HG03520 (cell line): ENCODE measurements around the gene HECW1.

ENCODE experiments used
- ATAC-seq: cut with Tn5 transposase; IDR thresholded peaks from one replicate; pipeline ENCODE4 v1.9.1; 2021; ENCODE audit warnings: mild to moderate bottlenecking, moderate library complexity; ENCODE audit not compliant: unreplicated experiment

HECW1 gene

DNA sequence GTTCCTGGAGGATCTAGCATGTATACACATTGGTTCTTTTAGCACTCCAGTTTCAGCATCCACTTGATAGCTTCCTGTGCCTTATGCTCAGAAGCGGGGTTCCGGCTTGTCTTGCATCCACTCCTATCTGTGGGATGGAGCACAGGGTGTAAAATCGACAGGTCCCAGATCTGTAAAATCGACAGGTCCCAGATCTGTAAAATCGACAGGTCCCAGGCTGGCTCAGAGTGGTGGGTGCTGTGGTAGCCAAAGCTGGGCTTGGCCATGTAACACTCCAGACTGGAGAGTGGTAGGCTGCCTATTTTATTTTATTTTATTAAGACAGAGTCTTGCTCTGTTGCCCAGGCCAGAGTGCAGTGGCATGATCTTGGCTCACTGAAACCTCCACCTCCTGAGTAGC lies 30.3 kb downstream of the HECW1 start:
- ATAC-seq, result no peak

DNA sequence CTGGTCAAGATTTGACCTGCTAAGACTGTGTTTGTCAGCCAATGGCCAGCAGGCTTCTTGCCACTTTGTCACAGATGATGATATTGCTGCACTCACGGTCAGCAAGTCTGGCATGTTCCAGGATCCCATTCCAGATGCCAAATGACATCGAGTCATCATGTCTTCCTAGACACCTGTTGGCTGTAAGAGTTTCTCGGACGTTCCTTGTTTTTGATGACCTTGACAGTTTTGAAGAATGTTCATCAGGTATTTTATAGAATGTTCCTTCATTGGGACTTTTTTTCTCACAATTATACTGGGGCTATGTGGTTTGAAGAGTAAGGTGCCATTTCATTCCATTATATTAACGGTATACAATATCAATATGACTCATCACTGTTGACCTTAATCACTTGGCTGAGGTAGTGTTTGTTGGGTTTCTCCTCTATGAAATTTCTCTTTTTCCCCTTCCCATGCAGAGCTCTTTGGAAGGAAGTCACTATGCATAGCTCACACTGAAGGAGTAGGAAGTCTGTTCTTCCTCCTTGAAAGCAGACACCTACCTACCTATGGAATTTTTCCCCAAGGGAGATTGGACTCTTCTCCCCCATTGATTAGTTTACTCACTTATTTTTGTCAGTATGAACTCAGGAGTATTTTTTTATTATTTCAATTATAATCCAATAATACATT lies 31.6 kb downstream of the HECW1 start:
- no peak for ATAC-seq

DNA sequence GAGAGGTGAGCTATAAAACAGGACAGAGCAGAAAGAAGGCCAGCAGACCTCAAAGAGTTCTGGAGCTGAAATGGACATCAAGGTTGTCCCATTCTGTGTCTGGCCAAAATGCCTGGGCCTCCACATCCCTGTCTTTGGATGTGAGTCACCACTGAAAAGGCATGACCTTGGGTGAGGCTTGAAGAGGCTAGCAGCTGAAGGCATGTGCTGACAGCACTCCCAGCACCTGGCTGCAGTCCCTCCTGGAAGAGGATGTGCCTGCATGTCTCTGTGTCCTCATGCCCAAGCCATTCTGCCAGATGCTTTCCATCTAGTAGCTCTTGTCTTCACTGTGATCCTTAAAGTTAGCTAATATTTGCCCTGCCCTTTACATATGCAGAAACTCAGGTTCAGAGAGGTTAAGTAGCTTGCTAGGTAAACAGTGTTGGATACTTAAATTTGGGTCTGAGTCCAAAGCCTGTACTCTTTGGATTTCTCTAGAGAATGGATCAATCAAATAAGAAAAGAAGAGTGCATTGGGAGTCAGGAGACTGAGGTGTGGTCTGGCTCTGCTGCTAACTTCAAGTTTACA lies 35.8 kb downstream of the HECW1 start:
- no peak for ATAC-seq

DNA sequence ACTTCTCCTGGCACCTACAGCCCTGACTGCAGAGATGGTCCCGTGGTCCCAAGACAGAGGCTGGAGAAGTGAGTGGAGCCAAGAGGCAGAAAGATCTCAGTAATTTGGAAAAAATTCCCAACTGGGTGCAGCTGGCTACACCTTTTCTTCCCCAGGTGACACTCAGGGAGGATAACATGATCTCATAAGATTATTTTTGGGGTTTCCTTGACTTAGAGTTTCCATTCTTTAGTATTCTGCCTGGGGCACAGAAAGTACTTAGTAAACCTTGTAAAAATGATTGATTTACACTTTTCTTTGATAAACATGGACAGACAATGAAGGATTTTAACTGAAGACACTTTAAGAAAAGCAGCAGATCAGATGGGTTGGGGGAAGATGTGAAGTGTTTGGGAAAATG lies 38.6 kb downstream of the HECW1 start:
- ATAC-seq, result no peak

DNA sequence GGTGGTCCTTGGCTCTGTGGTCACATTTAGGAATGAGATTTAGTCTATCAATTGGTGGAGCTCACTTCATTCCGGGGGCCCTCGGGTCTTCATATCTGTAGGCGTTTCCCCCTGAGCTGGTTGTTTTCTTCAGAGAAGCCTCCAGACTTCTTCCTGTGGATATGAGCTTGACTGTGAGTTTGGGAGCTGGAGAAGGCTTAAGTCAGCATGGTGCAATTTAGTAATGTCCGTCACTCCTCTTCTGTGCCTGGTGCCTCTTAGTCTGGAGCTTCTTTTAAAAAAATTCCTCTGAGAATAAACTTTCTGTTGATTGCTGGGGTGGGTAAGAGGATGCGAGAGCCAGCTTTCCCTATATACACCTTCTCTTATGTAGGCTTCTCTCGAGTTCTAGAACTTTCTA lies 40.2 kb downstream of the HECW1 start:
- ATAC-seq, result no peak

DNA sequence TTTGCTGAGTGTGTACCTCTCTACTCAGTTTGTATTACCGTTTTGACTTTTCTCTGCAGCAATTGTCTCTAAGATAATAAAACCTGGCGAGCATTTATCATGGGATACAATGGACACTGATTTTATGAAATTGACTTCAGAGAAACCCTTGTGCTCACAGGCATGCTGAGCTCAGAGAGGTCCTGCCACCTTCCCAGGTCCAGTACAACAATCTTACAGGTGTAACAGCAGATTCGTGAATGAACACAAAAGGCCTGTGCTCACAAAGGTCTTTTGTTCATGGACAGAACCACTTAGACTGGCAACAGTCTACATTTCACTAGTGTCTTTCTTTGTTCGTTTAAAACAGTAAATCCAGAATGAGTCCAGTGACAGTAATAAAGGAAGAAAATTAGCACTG lies 43.2 kb downstream of the HECW1 start:
- no peak for ATAC-seq

DNA sequence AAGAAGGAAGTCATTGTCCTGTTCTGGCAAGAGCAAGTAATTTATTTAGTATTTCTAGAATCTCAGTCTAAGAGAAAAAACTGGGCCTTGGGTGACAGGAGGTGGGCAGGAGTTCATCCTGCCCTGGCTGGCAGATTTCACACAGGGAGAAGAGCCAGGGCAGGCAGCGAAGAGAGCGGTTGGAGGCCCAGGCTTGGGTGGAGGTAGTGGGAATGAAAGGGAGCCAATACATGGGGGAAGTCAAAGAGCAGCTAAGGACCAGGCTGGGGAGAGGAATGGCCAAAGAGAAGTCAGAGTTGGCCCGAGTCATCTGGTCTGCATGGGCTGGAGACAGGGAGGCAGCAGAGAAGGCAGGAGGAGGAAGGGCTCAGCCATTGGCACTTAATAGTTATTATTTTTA lies 51.4 kb downstream of the HECW1 start:
- ATAC-seq, result no peak

DNA sequence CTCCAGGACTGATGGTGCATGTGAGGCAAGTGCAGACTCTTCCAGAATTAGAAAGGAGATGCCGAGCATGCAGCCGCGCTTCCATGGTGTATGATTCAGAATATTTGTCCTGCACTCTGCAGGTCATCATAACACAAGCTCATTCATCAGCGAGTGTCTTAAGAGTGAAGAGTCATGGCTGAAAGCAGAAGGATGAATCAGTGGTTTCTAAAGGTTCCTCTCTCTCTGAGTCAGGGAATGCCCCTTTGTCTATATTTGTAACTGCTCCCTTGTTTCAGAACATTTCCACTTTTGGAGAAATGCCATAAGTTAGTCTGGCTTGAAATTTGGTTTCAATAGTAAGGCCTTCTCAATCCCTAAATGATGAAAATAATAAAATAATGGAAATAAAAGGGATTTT lies 52.3 kb downstream of the HECW1 start:
- peak; percentile 86 for ATAC-seq

DNA sequence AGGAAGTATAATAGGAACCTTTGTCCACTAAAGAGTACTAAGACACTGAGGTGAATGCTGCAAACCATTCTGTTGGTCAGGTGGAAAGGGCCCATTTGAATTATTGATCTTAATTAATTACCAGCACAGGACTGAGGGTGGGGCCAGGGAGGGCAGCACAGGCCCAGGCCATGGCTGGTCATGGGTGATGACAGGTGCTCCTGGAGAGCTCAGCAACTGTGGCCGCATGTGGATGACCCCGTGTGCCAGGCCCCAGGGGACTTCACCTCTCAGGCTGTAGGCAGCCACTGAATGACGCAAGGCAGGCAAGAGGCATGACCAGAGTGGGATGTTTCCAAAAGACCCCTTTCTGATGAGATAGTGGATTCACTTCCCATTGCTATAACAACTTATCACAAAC lies 54.2 kb downstream of the HECW1 start:
- ATAC-seq, result no peak

DNA sequence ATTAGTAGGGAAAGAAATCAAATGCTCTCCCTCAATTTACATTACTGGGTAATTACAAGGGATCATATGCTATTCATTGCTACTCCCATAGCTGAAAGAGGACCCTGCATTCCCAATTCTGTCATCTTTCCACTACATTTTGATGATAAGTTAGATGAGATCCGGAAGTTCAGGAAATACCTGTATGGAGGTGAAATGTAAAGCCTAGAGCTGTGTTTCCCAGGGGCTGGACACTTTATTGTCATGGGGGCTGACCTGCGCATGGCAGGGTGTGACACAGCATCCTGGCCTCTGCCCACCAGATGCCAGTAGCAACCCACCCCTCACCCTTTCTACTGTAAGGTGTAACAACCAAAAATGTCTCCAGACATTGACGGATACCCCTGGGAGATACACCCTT lies 56.6 kb downstream of the HECW1 start:
- ATAC-seq, result no peak

DNA sequence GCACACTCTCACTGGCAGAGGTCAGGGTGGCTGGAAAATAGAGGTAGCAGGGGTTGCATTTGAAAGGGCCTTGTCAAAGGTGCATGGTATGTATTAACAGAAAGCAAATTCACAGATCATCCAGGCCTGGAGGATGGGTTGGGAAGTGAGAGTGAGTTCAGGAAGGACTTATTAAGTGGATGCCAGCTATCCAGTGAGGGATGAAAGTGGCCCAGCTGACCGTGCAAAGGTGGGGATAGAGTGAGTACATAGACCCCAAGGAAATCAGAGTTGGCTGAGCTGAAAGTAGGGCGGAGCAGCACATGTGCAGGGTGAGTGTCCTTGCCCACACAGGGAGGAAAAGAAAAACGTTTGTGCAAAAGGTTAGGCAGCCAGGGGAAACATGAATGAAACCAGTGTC lies 58.1 kb downstream of the HECW1 start:
- no peak for ATAC-seq

DNA sequence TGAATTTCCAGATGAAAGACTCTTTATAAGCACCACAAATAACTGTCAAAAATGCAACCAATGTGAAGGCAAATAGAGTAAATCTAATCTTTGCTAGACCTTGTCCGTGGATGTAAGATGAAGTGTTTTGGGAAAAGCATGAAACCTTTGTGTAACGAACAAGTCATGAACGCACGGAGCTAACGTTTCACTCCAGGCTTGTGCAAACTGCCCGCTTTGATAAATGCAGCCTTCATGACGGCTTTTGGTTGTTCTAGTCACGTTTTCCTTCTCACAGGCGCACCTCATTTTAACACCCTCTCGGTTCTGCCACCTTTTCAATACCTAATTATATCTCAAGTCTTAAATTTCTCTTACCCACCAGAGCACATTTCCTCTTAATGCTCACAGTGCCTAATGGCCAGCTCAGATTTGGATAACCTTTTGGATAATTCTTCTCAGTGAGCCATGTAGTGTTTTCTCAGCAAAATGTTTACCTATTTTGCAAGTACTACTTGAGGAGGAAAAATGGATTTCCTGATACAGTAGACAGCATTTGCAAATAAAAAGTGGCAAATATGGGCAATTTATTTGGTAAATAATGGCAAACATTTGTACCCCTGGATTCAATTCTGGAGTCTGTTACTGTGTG lies 63.2 kb downstream of the HECW1 start:
- no peak for ATAC-seq

DNA sequence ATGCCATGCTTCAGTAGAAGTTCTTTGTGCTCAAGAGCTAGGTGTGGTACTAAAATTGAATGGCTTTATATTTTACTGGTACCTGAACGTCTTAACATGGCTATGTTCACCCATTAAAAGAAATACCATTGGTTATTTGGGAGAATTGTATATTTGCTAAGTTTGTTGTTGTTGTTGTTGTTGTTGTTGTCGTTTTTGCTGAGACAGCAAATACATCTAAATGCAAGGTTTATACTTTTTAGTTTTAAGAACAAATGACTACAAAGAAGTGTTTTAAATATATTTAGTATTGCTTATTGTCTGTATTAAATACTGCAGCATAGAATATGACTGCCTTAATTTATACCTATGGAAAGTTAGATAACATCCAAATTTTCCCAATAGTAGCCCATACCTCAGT lies 66.9 kb downstream of the HECW1 start:
- ATAC-seq, result no peak

DNA sequence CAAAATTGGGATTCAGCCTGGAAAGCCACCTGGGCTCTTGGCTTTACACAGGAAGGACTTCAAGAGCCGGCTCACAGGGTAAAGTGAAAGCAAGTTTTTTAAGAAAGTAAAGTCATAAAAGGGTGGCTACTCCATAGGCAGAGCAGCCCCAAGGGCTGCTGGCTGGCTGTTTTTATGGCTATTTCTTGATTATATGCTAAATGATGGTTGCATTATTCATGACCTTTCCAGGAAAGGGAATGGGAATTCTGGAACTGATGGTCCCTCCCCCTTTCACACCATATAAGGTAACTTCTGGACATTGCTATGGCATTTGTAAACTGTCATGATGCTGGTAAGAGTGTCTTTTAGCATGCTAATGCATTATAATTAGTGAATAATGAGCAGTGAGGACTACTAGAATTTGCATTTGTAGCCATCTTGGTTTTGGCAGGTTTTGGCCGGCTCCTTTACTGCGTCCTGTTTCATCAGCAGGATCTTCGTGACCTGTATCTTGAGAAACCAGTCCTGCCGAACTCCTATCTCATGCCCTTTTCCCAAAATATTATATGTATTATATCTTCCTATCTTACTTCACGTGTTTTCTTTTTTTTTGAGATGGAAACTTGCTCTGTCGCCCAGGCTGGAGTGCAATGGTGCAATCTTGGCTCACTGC lies 80.5 kb downstream of the HECW1 start:
- no peak for ATAC-seq

DNA sequence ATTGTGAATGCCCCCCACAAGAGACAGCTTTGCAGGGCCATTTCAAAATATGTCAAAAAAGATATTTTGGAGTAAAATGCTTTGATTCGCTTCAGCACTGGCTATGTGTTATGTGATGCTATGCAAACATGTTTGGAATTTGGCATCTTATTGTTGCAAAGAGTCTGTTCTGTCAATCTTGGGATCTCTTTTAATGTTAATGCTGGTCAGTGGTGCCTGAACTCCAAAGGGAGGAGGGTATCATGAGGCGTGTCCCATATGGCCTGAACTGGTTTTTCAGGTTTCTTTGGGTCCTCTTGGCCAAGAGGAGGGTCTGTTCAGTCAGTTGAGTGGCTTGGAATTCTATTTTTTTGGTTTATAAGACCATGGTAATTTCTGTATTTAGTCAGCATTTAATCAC lies 81.4 kb downstream of the HECW1 start:
- ATAC-seq, result no peak

DNA sequence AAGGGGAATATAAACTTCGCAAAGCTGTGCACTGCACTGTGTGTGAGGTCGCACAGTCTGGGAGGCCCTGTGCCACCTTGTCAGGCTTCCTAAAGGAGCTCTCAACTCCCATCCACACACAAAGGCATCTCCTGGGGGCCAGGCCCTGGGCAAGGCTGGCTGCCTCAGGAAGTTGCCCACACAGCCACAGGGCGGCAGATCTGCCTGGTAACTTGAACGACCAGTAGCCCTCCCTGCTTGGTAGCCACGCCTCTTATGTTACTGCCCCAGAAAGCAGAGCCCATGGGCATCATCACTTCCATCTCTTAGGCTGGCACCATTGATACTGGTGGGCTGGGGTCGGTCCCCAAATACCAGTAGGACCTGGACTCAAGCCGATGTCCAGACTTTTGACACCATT lies 82.8 kb downstream of the HECW1 start:
- ATAC-seq, result no peak

DNA sequence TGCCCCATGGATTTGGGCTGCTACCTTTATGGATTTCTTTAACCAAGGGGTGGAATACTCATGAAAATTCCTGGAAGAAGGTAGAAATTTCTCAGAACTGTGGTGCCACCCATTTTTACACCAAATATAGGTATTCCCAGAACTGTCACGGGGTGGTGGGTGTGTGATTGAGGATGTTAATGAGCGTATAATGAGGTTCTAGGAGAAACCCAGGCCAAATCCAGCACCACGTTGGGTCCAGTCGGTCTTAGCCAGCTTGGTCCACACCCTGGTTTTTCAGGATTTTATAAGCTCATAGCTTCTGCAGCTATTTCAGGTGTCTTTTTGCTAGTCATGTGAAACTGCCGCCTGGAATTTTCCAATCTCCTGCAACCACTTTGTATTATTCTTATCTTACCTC lies 83.3 kb downstream of the HECW1 start:
- no peak for ATAC-seq

DNA sequence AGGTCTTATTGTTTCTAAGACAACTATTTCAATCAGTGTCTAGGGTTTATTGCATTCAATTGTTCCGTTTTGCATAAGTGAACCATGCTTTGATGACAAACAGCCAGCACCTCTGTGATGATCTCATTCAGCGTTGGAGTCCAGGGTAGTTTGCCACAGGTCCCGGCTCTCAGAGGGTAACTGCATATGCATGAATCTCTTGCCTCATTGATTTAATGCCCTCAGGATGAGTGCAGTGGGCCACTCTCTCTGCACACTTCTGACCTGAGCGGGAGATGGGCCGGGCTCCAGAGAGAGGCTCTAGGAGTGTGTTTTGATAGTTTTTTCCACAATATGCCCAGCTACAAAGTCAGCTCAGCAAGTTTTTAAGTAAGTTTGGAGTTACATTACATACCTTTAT lies 83.9 kb downstream of the HECW1 start:
- no peak for ATAC-seq

DNA sequence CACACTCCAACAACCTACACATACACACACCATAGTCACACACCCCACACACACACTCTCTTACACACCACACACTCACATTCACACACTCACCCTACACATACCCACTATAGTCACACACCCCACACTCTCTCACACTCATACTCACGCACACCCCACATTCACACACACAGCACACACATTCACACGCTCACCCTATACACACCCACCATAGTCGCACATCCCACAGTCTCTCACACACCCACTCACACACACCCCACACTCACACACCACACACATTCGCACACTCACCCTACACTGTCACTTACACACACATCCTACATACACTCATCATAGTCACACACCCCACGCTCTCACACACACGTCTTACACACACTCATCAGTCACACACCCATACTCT lies 85.6 kb downstream of the HECW1 start:
- no peak for ATAC-seq

DNA sequence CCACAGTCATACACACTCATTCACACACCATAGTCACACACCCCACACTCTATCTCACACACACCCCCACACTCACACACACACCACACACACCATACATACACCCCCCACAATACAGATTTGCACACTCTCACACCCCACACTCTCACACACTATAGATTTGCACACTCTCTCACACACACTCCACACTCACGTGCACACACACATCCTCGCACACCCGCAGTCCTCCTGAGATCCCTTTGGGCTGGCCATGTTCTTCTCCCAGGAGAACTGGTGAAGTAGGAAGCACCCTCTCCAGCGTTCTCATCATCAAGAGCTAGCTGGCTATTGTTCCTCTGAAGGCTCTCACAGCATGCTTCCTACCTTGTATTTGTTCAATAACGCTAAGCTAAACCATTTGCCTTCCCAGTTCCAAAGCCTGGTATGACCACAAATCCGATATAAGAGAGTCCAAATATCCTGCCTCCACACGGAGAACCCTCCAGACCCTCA lies 86.2 kb downstream of the HECW1 start:
- ATAC-seq, result no peak

DNA sequence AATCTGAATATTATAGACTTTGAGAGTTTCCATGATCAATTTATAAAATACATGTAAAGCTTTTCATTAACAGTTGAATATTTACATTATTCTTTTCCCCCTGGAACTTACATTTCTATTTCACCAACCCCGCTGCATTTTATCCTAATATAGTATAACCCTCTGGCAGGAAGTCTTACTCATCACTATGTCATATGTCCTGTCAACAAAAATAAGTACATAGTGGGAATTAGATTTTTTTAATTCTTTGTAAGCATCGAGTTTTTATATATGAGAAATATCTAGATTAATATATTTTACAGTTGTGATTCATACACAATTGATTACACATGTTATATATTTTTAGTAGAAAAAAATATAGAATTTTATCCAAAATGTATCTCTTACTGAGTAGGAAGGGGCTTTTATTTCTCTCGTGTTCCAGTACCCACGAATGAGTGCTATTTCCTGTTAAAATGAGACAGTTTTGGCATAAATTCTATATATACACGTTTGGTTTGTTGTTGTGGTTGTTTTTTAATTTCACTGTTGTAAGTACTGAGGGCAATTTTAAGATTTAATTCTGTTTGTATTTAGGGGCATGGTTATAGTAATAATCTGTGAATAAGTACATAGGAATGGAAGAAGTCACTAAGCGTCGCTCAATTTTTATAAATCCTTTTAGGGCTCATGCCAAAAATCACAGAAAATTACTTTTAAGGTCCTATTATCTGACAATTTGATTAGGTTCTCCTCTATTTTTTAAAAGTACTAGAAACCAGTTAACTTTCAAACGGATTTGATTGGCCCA lies 87.1 kb downstream of the HECW1 start:
- ATAC-seq, result no peak
